Measurements from ENCODE around the gene RAB31.
"Not testable (repeated sequence)": the region's sequence is repeated elsewhere in the genome, so short reads cannot be mapped to it uniquely, and the experiment has no call there.

RAB31 gene

DNA sequence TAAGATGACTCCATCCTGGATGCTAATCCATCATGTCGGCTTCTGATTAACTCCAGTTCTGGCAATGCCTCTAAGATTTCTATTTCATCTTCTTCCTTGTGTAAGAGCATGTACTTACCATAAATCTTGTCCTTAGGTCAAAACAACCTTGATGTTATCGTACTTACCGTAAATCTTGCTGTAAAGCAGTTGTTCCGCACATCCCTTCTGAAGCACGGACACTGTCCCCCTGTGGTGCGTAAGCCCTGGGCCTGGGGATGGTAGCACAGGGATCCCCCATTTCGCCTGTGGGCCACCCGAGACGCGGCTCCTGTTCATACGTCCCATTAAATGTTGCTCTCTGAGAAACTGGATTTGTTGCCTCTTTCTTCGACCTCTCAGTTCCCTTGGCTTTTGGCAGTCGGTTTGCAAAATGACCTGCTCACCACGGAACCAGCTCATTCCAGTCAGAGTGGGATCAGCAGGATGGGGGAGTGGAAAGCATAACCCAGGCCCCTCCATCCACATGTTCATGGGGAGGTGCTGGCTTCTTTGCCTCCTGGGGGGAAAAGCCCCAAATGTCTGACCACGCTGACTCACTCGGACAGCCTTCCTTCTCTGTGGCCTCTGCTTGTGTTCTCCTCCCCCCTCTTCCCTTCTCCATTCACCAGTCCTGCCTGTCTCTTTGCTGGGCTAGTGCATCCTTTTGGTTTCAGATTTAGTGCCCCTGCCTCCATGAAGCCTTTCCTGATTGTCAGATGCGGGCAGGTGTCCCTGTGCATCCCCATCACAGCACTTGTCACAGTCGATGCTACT lies 49.9 kb downstream of the RAB31 start:
- in situ Hi-C loops (cut with MboI; ENCODE audit: low sequenced_read_pairs): no loop called here

- in situ Hi-C loops (cut with MboI; ENCODE audit: low sequenced_read_pairs): no loop called here
Observed at GRCh38 chr18:9758624-9759075, 50.5 kb downstream of the RAB31 start.

GRCh38 chr18:9760641-9761040 lies 52.5 kb downstream of the RAB31 start:
- in situ Hi-C loops (cut with MboI; ENCODE audit: low sequenced_read_pairs): no loop called here

- in situ Hi-C loops (cut with MboI; ENCODE audit: low sequenced_read_pairs): no loop called here
Observed at GRCh38 chr18:9762526-9762925, 54.4 kb downstream of the RAB31 start.

DNA sequence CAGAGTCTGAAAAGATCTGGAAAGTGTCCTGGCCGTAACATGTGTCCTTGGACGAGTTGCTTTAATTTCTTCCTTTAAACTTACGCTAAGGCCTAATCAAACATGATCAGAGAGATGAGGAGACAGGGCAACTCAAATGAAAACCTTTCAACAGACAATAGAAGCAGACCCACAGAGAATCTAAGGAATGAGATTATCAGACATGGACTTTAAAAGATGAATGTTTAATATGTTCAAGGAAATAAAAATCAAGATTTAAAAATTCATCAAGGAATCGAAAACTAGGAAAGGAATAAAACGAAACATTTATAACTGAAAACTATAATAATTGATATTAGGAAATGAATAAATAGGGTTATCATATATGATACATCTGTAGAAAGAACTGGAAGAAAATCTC lies 55.1 kb downstream of the RAB31 start:
- in situ Hi-C loops (cut with MboI; ENCODE audit: low sequenced_read_pairs): no loop called here

- in situ Hi-C loops (cut with MboI; ENCODE audit: low sequenced_read_pairs): no loop called here
Observed at GRCh38 chr18:9764011-9764481, 55.9 kb downstream of the RAB31 start.

DNA sequence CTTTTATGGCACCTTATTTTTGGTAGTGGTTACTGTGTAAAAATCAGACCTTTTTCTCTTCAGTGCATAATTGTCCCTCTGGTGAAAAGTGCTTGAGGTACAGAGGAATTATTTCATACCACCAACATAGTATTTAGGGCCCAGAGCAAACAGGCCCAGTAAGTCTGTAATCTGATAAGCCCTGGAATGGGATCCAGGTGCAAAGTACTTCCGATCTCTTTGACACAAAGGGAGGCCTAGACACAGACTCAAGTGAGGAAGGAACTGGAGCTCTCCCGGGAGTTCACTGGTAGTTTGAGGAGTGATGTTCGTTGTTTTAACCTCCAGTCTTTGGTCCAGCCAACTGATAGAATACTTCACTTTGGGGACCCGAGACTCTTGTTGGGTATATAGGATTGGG lies 57.4 kb downstream of the RAB31 start:
- in situ Hi-C loops (cut with MboI; ENCODE audit: low sequenced_read_pairs): no loop called here

GRCh38 chr18:9766076-9766481 lies 58.0 kb downstream of the RAB31 start:
- in situ Hi-C loops (cut with MboI; ENCODE audit: low sequenced_read_pairs): no loop called here

GRCh38 chr18:9766740-9767139 lies 58.6 kb downstream of the RAB31 start:
- in situ Hi-C loops (cut with MboI; ENCODE audit: low sequenced_read_pairs): no loop called here

DNA sequence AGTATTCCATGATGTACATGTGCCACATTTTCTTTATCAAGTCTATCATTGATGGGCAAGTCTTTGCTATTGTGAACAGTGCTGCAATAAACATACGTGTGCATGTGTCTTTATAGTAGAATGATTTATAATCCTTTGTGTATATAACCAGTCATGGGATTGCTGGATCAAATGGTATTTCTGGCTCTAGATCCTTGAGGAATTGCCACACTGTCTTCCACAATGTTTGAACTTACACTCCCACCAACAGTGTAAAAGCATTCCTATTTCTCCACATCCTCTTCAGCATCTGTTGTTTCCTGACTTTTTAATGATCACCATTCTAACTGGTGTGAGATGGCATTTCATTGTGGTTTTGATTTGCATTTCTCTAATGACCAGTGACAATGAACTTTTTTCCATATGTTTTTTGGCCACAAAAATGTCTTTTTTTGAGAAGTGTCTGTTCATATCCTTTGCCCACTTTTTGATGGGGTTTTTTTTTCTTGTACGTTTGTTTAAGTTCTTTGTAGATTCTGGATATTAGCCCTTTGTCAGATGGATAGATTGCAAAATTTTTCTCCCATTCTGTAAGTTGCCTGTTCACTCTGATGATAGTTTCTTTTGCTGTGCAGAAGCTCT lies 60.1 kb downstream of the RAB31 start:
- in situ Hi-C loops (cut with MboI; ENCODE audit: low sequenced_read_pairs): not testable (repeated sequence)

DNA sequence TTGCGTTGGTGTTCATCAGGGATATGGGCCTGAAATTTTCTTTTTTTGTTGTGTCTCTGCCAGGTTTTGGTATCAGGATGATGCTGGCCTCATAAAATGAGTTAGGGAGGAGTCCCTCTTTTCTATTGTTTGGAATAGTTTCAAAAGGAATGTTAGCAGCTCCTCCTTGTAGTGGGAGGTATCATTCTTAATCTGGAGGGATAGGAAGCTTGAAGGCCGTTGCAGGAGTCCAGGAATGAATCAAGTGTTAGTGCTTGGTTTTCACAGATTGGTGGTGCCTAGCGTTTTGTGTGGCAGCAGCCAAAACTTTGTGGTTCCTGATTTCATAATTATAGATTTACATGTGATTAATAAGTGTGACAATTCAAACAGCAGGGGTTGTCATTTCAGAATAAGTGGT lies 62.0 kb downstream of the RAB31 start:
- in situ Hi-C loops (cut with MboI; ENCODE audit: low sequenced_read_pairs): not testable (repeated sequence)

GRCh38 chr18:9771261-9771976 lies 63.3 kb downstream of the RAB31 start:
- in situ Hi-C loops (cut with MboI; ENCODE audit: low sequenced_read_pairs): no loop called here

DNA sequence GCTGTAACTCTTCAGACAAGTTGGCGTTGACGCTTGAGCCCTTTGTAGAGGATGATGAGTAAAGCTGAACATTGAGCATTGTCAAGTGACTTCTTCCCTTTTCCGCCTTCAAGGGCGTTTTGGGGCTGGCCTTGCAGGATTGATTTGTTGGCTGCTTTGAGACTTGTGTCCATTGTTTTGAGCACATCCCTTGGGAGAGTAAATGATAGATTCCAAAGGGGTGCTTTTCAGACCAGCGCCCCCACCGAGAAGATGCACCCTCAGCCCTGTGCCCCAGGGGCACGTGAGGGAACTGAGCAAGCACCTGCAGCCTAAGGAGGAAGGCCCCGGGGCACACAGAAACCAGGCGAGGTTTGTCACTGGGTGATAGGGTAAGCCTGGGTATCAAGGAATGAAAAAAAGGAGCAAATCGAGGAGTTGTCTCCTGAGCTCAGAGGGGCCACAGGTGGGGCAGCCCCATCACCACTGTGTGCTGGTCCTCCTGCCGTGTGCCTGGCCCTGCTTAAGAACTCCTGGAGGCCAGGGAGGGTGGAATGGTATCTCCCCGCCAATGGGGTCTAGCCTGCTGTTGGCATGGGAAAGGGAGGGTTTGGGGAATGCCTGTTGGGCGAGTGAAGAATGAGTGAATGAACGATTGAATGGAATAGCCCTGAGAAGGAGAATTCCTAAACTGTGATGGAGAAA lies 64.0 kb downstream of the RAB31 start:
- in situ Hi-C loops (cut with MboI; ENCODE audit: low sequenced_read_pairs): no loop called here

DNA sequence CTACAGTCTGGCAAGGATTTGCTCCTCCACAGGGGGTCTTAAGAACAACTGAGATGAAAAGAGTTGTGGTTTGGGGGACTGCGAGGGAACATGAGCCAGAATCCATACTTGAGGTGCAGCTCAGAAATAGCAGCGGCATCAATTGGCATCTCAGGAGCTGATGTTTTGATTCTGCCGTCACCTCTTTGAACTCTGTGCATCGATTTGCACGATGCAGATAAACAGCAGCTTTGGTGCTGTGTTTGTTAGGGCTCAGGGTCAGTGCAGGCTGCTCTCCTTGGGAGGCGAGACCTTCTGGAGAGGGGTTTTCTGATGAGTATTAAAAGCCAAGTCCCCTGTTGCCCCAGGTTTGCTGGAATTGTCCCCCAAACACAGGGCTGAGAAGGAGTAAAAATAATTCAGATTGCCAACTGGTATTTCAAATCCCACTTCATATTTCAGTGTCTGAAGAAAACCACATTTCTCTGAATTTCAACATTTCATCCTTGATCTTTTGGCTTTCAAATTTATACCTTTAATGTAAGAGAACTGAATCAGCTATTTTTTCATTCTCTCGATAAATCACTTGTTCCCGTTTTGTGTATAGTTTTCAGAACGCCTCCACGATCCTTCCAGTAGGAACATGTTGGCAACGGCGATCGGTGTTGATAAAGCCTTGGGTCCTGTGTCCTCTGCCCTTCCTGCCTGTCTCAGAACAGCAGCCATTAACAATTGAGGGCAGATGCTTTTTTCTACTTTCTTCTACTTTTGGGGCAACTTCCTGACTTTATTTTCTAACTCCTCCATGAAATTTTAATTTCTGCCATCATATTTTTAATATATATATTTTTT lies 65.0 kb downstream of the RAB31 start:
- in situ Hi-C loops (cut with MboI; ENCODE audit: low sequenced_read_pairs): no loop called here

DNA sequence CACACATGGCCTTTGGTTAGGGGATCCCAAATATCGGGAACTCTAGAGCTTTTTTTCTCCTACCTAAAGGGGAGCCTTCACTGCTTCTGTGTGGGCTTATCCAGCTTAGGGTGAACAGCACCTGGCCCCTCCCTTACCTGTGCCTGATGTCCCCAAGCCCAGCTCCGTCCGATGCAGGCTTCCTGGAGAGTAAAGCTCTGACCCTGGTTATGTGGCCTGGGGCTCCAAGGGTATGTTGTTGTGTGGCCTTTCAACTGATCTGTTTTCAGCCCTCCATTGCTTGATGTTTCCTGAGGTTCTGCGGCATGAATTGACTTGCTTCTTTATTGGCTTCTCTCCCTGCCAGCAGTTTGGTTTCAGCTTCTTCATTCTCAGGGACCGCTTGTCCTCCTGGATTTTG lies 66.0 kb downstream of the RAB31 start:
- in situ Hi-C loops (cut with MboI; ENCODE audit: low sequenced_read_pairs): no loop called here

GRCh38 chr18:9775178-9775577 lies 67.1 kb downstream of the RAB31 start:
- in situ Hi-C loops (cut with MboI; ENCODE audit: low sequenced_read_pairs): no loop called here

- in situ Hi-C loops (cut with MboI; ENCODE audit: low sequenced_read_pairs): no loop called here
Observed at GRCh38 chr18:9779630-9780029, 71.5 kb downstream of the RAB31 start.

GRCh38 chr18:9782073-9782857 lies 74.2 kb downstream of the RAB31 start:
- in situ Hi-C loops (cut with MboI; ENCODE audit: low sequenced_read_pairs): no loop called here

GRCh38 chr18:9786631-9787030 lies 78.5 kb downstream of the RAB31 start:
- in situ Hi-C loops (cut with MboI; ENCODE audit: low sequenced_read_pairs): no loop called here

- in situ Hi-C loops (cut with MboI; ENCODE audit: low sequenced_read_pairs): no loop called here
Observed at GRCh38 chr18:9787036-9787435, 78.9 kb downstream of the RAB31 start.

Data from HL-60/S4 treated with retinoic acid at 250 ng/mL for 4 days and 3 days (cell line).